Natural killer cell treated with Interleukin-12 subunit alpha and Interleukin-12 subunit beta and Interleukin-15 and Interleukin-18, amount 100 ng/mL, for 72 hours (primary cell): ENCODE data around the gene TSLP. TPM values are rescaled to one million over a fixed set of nuclear protein-coding genes. Genes with fewer than 3 reads are reported as not detected.

Experiments
- ATAC-seq, 2 donors: fragments of 150-1000 bp; cut with Tn5 transposase in 1 of 2; sonication (Bioruptor Pico), chemical (Tn5 transposase) in 1 of 2; 2 replicates each; pipeline ENCODE4 v1.10.0; 2021
- DNase-seq: peaks from one replicate; pipeline ENCODE4 v3.0.0; 2022; ENCODE audit warnings: low spot score
- H3K27ac Mint-ChIP-seq, 2 donors: 1 replicate in 1 of 2; 2 replicates in 1 of 2; pipeline ENCODE4 v1.8.0; 2022; ENCODE audit warnings: mixed read lengths in 2 of 2, mild to moderate bottlenecking in 1 of 2, moderate library complexity in 1 of 2
- H3K27me3 Mint-ChIP-seq, 2 donors: 1 replicate in 1 of 2; 2 replicates in 1 of 2; pipeline ENCODE4 v1.8.0; 2022; ENCODE audit warnings: mixed read lengths in 2 of 2
- H3K36me3 Mint-ChIP-seq: one replicate; pipeline ENCODE4 v1.8.0; 2022; ENCODE audit warnings: mixed read lengths
- H3K4me1 Mint-ChIP-seq, 2 donors: 1 replicate in 1 of 2; 2 replicates in 1 of 2; pipeline ENCODE4 v1.8.0; 2022; ENCODE audit warnings: low read depth in 2 of 2, mixed read lengths in 2 of 2, mild to moderate bottlenecking in 1 of 2
- H3K4me3 Mint-ChIP-seq: one replicate; pipeline ENCODE4 v1.8.0; 2022; ENCODE audit warnings: mixed read lengths
- H3K9me3 Mint-ChIP-seq: 2 replicates; pipeline ENCODE4 v1.8.0; 2022; ENCODE audit warnings: mixed read lengths
- total RNA-seq, 2 donors: library from RNA; stranded (reverse); gene quantifications; one replicate each; pipeline ENCODE4 v1.2.3, GENCODE V29; 2022

Gene TSLP
- total RNA-seq, 2 donors from 2014 or later = not detected

- H3K36me3 Mint-ChIP-seq = peaks cover 34% of the 10 kb centered on the region
- peaks cover 4% of the 10 kb centered on the region in 2 donors for H3K4me1 Mint-ChIP-seq
- H3K27me3 Mint-ChIP-seq = no peaks in the 10 kb centered on the region
- no peaks in the 10 kb centered on the region for H3K9me3 Mint-ChIP-seq
- DNase-seq = no peak
- ATAC-seq = no peak
- no peak overlapping the region for H3K4me3 Mint-ChIP-seq
- no peak overlapping the region for H3K27ac Mint-ChIP-seq
Observed at GRCh38 chr5:111115229-111115628, 43.7 kb downstream of the TSLP start.

- DNase-seq (no peak), ATAC-seq (no peak)
- H3K4me1 Mint-ChIP-seq = peaks cover 4% of the 10 kb centered on the region in 2 donors
- no peaks in the 10 kb centered on the region for H3K9me3 Mint-ChIP-seq
- H3K27ac Mint-ChIP-seq = peak overlapping the region in 1 of 2 donors; percentile 15
- H3K36me3 Mint-ChIP-seq = peaks cover 43% of the 10 kb centered on the region
- no peaks in the 10 kb centered on the region for H3K27me3 Mint-ChIP-seq
- H3K4me3 Mint-ChIP-seq = no peak overlapping the region
Observed at GRCh38 chr5:111116550-111116949, 45.0 kb downstream of the TSLP start.

- Mint-ChIP-seq H3K4me1 (peaks cover 4% of the 10 kb centered on the region in 2 donors), H3K27me3 (no peaks in the 10 kb centered on the region), H3K36me3 (peaks cover 43% of the 10 kb centered on the region), H3K4me3 (no peak overlapping the region), H3K27ac (peak overlapping the region in 1 of 2 donors; percentile 15), H3K9me3 (no peaks in the 10 kb centered on the region)
- DNase-seq (no peak), ATAC-seq (no peak)
Observed at GRCh38 chr5:111117136-111117535, 45.6 kb downstream of the TSLP start.

GRCh38 chr5:111119221-111119620 is 47.7 kb downstream of the TSLP start:
- Mint-ChIP-seq H3K27me3 (no peaks in the 10 kb centered on the region), H3K36me3 (peaks cover 28% of the 10 kb centered on the region), H3K4me3 (no peak overlapping the region), H3K4me1 (peaks cover 4% of the 10 kb centered on the region in 2 donors), H3K9me3 (no peaks in the 10 kb centered on the region), H3K27ac (no peak overlapping the region)
- no peak for ATAC-seq
- DNase-seq = no peak

- H3K4me3 Mint-ChIP-seq = no peak overlapping the region
- DNase-seq = no peak
- H3K9me3 Mint-ChIP-seq = no peaks in the 10 kb centered on the region
- no peak for ATAC-seq
- peaks cover 27% of the 10 kb centered on the region for H3K36me3 Mint-ChIP-seq
- H3K27me3 Mint-ChIP-seq = no peaks in the 10 kb centered on the region
- H3K27ac Mint-ChIP-seq = no peak overlapping the region
- peaks cover 4% of the 10 kb centered on the region in 2 donors for H3K4me1 Mint-ChIP-seq
Observed at GRCh38 chr5:111119856-111120255, 48.3 kb downstream of the TSLP start.

- Mint-ChIP-seq H3K9me3 (no peaks in the 10 kb centered on the region), H3K4me1 (peaks cover 4% of the 10 kb centered on the region in 2 donors), H3K27ac (no peak overlapping the region), H3K36me3 (peaks cover 27% of the 10 kb centered on the region), H3K4me3 (no peak overlapping the region), H3K27me3 (no peaks in the 10 kb centered on the region)
- DNase-seq (no peak), ATAC-seq (no peak)
Observed at GRCh38 chr5:111120911-111121310, 49.4 kb downstream of the TSLP start.

GRCh38 chr5:111121926-111122325 is 50.4 kb downstream of the TSLP start:
- Mint-ChIP-seq H3K27me3 (no peaks in the 10 kb centered on the region), H3K36me3 (peaks cover 31% of the 10 kb centered on the region)
- ATAC-seq = no peak

GRCh38 chr5:111122398-111122797 is 50.9 kb downstream of the TSLP start:
- Mint-ChIP-seq H3K4me1 (peaks cover 0 to 4% of the 10 kb centered on the region in 2 donors), H3K27ac (no peak overlapping the region), H3K36me3 (peaks cover 29% of the 10 kb centered on the region), H3K4me3 (no peak overlapping the region), H3K27me3 (no peaks in the 10 kb centered on the region), H3K9me3 (no peaks in the 10 kb centered on the region)
- ATAC-seq = peak in 1 of 2 donors; percentile 43
- DNase-seq = no peak

More at GRCh38 chr5:111121926-111122325, 50.4 kb downstream of the TSLP start:
- no peak overlapping the region for H3K4me3 Mint-ChIP-seq
- peaks cover 4% of the 10 kb centered on the region in 2 donors for H3K4me1 Mint-ChIP-seq
- no peak for DNase-seq
- no peaks in the 10 kb centered on the region for H3K9me3 Mint-ChIP-seq
- H3K27ac Mint-ChIP-seq = no peak overlapping the region

- Mint-ChIP-seq H3K36me3 (peaks cover 29% of the 10 kb centered on the region), H3K4me3 (no peak overlapping the region), H3K4me1 (no peaks in the 10 kb centered on the region), H3K9me3 (no peaks in the 10 kb centered on the region), H3K27ac (no peak overlapping the region), H3K27me3 (no peaks in the 10 kb centered on the region)
- no peak for DNase-seq
- ATAC-seq = no peak
Observed at GRCh38 chr5:111124793-111125192, 53.3 kb downstream of the TSLP start.

- Mint-ChIP-seq H3K27me3 (no peaks in the 10 kb centered on the region), H3K9me3 (no peaks in the 10 kb centered on the region), H3K4me3 (no peak overlapping the region), H3K27ac (no peak overlapping the region), H3K36me3 (peaks cover 21% of the 10 kb centered on the region), H3K4me1 (no peaks in the 10 kb centered on the region)
- ATAC-seq = no peak
- DNase-seq = no peak
Observed at GRCh38 chr5:111126896-111127295, 55.4 kb downstream of the TSLP start.

Other genes with a start within 250 kb of the TSLP start
- gene WDR36, start 20.6 kb downstream of the TSLP start, total RNA-seq = 10 to 100 TPM; 34.7 to 45.0 TPM
- 10 to 100 TPM in 1 of 2 donors, 1 to 10 TPM in 1; 5.4 to 16.2 TPM for gene CAMK4, start 152.7 kb downstream of the TSLP start, total RNA-seq